GM21619 (cell line): ENCODE measurements around the gene COL4A4.
A peak's percentile ranks its signal among the peaks of the same experiment; 100 is the strongest.

Source experiments
- ATAC-seq: cut with Tn5 transposase; IDR thresholded peaks from one replicate; pipeline ENCODE4 v1.9.1; 2021; ENCODE audit not compliant: unreplicated experiment

The COL4A4 gene

GRCh38 chr2:227163485-227163997 lies 464 bp downstream of the COL4A4 start:
- ATAC-seq, result peak; percentile 67

GRCh38 chr2:227161947-227162346 lies 2.1 kb downstream of the COL4A4 start:
- ATAC-seq, result no peak

- no peak for ATAC-seq
Measured at GRCh38 chr2:227160164-227160563, 3.8 kb downstream of the COL4A4 start.

- ATAC-seq, result no peak
Measured at GRCh38 chr2:227154986-227155774, 8.8 kb downstream of the COL4A4 start.

- ATAC-seq, result no peak
Measured at GRCh38 chr2:227153758-227154486, 10.1 kb downstream of the COL4A4 start.

GRCh38 chr2:227153307-227153706 lies 10.7 kb downstream of the COL4A4 start:
- ATAC-seq, result no peak

GRCh38 chr2:227152093-227152766 lies 11.8 kb downstream of the COL4A4 start:
- ATAC-seq, result no peak

- no peak for ATAC-seq
Measured at GRCh38 chr2:227150222-227150936, 13.6 kb downstream of the COL4A4 start.

GRCh38 chr2:227148106-227148505 lies 15.9 kb downstream of the COL4A4 start:
- no peak for ATAC-seq

GRCh38 chr2:227147023-227147422 lies 17.0 kb downstream of the COL4A4 start:
- no peak for ATAC-seq

GRCh38 chr2:227146456-227146855 lies 17.5 kb downstream of the COL4A4 start:
- ATAC-seq, result no peak

GRCh38 chr2:227143895-227144294 lies 20.1 kb downstream of the COL4A4 start:
- ATAC-seq, result no peak

- no peak for ATAC-seq
Measured at GRCh38 chr2:227141301-227141700, 22.7 kb downstream of the COL4A4 start.

GRCh38 chr2:227134591-227134990 lies 29.4 kb downstream of the COL4A4 start:
- no peak for ATAC-seq

- ATAC-seq, result no peak
Measured at GRCh38 chr2:227132986-227133385, 31.0 kb downstream of the COL4A4 start.

GRCh38 chr2:227130636-227131035 lies 33.4 kb downstream of the COL4A4 start:
- ATAC-seq, result no peak

- no peak for ATAC-seq
Measured at GRCh38 chr2:227127201-227127600, 36.8 kb downstream of the COL4A4 start.

- no peak for ATAC-seq
Measured at GRCh38 chr2:227125506-227125905, 38.5 kb downstream of the COL4A4 start.

- no peak for ATAC-seq
Measured at GRCh38 chr2:227124811-227125210, 39.2 kb downstream of the COL4A4 start.

- no peak for ATAC-seq
Measured at GRCh38 chr2:227123697-227124096, 40.3 kb downstream of the COL4A4 start.

- ATAC-seq, result no peak
Measured at GRCh38 chr2:227118353-227118752, 45.7 kb downstream of the COL4A4 start.
